Naive B cell (primary cell): ENCODE measurements around the gene PPP1R12B. TPM values are rescaled to one million over a fixed set of nuclear protein-coding genes. Genes with fewer than 3 reads are reported as not detected.
"Not testable (repeated sequence)": the region's sequence is repeated elsewhere in the genome, so short reads cannot be mapped to it uniquely, and the experiment has no call there.

Source experiments
- ATAC-seq, 2 donors: fragments of 150-1000 bp; cut with Tn5 transposase; 2 replicates each; pipeline ENCODE4 v1.10.0; 2021; ENCODE audit warnings: low read depth in 2 of 2, mild to moderate bottlenecking in 2 of 2, moderate library complexity in 2 of 2
- DNase-seq: peaks from one replicate; pipeline ENCODE4 v3.0.0; 2022
- H3K27ac Mint-ChIP-seq, 6 donors: one replicate each; pipeline ENCODE4 v1.8.0; 2020 to 2022; ENCODE audit warnings: mild to moderate bottlenecking in 6 of 6, mixed read lengths in 6 of 6, moderate library complexity in 5 of 6, inconsistent platforms in 2 of 6
- H3K27me3 Mint-ChIP-seq, 3 donors: one replicate each; pipeline ENCODE4 v1.8.0; 2021 to 2022; ENCODE audit warnings: mixed read lengths in 3 of 3, mild to moderate bottlenecking in 1 of 3
- H3K36me3 Mint-ChIP-seq, 2 donors: one replicate each; pipeline ENCODE4 v1.8.0; 2020 to 2022; ENCODE audit warnings: mixed read lengths in 2 of 2, inconsistent platforms in 1 of 2, mild to moderate bottlenecking in 1 of 2
- H3K4me1 Mint-ChIP-seq, 3 donors: one replicate each; pipeline ENCODE4 v1.8.0; 2020 to 2022; ENCODE audit warnings: mixed read lengths in 3 of 3, inconsistent platforms in 1 of 3, mild to moderate bottlenecking in 1 of 3, moderate library complexity in 1 of 3
- H3K4me3 Mint-ChIP-seq, 8 donors: one replicate each; pipeline ENCODE4 v1.8.0; 2020 to 2022; ENCODE audit warnings: mild to moderate bottlenecking in 8 of 8, mixed read lengths in 8 of 8, moderate library complexity in 8 of 8, inconsistent platforms in 2 of 8
- H3K9me3 Mint-ChIP-seq, 7 donors: one replicate each; pipeline ENCODE4 v1.8.0; 2020 to 2022; ENCODE audit warnings: mixed read lengths in 7 of 7, mild to moderate bottlenecking in 5 of 7, inconsistent platforms in 2 of 7, moderate library complexity in 1 of 7
- polyA plus RNA-seq, 6 donors: library from polyadenylated mRNA; unstranded; fragments of 300-500 nt; fragmentation: Illumina TruSeq; gene quantifications; one replicate each; pipeline ENCODE4 v1.2.3, GENCODE V29; 2021; ENCODE audit warnings: low read depth in 6 of 6

The PPP1R12B gene
- polyA plus RNA-seq, 6 donors from 2014 or later, result 2.3 to 13.5 (median 6.6) TPM; not detected in 1

GRCh38 chr1:202578565-202578964, 230.1 kb downstream of the PPP1R12B start:
- no peak overlapping the region for H3K27ac Mint-ChIP-seq

GRCh38 chr1:202579806-202580205, 231.3 kb downstream of the PPP1R12B start:
- Mint-ChIP-seq H3K9me3 (no peaks in the 10 kb centered on the region), H3K27ac (no peak overlapping the region), H3K36me3 (peaks cover 12 to 18% of the 10 kb centered on the region in 2 donors), H3K27me3 (peaks cover 0 to 5% (median 0%) of the 10 kb centered on the region in 3 donors), H3K4me1 (no peaks in the 10 kb centered on the region), H3K4me3 (no peak overlapping the region)
- ATAC-seq (no peak), DNase-seq (no peak)

More at GRCh38 chr1:202578565-202578964, 230.1 kb downstream of the PPP1R12B start:
- peaks cover 0 to 11% (median 0%) of the 10 kb centered on the region in 3 donors for H3K27me3 Mint-ChIP-seq
- peaks cover 13 to 20% of the 10 kb centered on the region in 2 donors for H3K36me3 Mint-ChIP-seq
- H3K4me1 Mint-ChIP-seq, result no peaks in the 10 kb centered on the region
- ATAC-seq (no peak), DNase-seq (no peak)
- no peak overlapping the region for H3K4me3 Mint-ChIP-seq
- no peaks in the 10 kb centered on the region for H3K9me3 Mint-ChIP-seq

- peak overlapping the region in 1 of 6 donors; percentile 77 for H3K27ac Mint-ChIP-seq
- H3K9me3 Mint-ChIP-seq, result no peaks in the 10 kb centered on the region
- H3K4me3 Mint-ChIP-seq, result no peak overlapping the region
- H3K27me3 Mint-ChIP-seq, result no peaks in the 10 kb centered on the region
- DNase-seq, result no peak
- peaks cover 12 to 18% of the 10 kb centered on the region in 2 donors for H3K36me3 Mint-ChIP-seq
- no peaks in the 10 kb centered on the region for H3K4me1 Mint-ChIP-seq
- ATAC-seq, result no peak
Observed at GRCh38 chr1:202580619-202581018, 232.1 kb downstream of the PPP1R12B start.

- DNase-seq, ATAC-seq, H3K9me3 Mint-ChIP-seq, H3K27me3 Mint-ChIP-seq, H3K27ac Mint-ChIP-seq, H3K4me3 Mint-ChIP-seq: not testable (repeated sequence)
- H3K36me3 Mint-ChIP-seq, result peaks cover 12 to 18% of the 10 kb centered on the region in 2 donors
- H3K4me1 Mint-ChIP-seq, result peaks cover 12 to 17% (median 16%) of the 10 kb centered on the region in 3 donors
Observed at GRCh38 chr1:202582350-202582749, 233.9 kb downstream of the PPP1R12B start.

GRCh38 chr1:202584707-202585589, 236.4 kb downstream of the PPP1R12B start:
- no peaks in the 10 kb centered on the region for H3K9me3 Mint-ChIP-seq
- peaks cover 12 to 18% of the 10 kb centered on the region in 2 donors for H3K36me3 Mint-ChIP-seq
- no peak for DNase-seq
- H3K4me1 Mint-ChIP-seq, result peaks cover 12 to 32% (median 29%) of the 10 kb centered on the region in 3 donors
- ATAC-seq, result no peak
- no peak overlapping the region for H3K4me3 Mint-ChIP-seq
- peaks cover 0 to 5% (median 0%) of the 10 kb centered on the region in 3 donors for H3K27me3 Mint-ChIP-seq
- H3K27ac Mint-ChIP-seq, result no peak overlapping the region

GRCh38 chr1:202585590-202585933, 237.1 kb downstream of the PPP1R12B start:
- peaks cover 0 to 5% (median 3%) of the 10 kb centered on the region in 3 donors for H3K27me3 Mint-ChIP-seq
- DNase-seq (no peak), ATAC-seq (no peak)
- H3K4me1 Mint-ChIP-seq, result peaks cover 12 to 32% (median 29%) of the 10 kb centered on the region in 3 donors
- no peak overlapping the region for H3K4me3 Mint-ChIP-seq
- H3K9me3 Mint-ChIP-seq, result no peaks in the 10 kb centered on the region
- H3K36me3 Mint-ChIP-seq, result peaks cover 9 to 17% of the 10 kb centered on the region in 2 donors
- no peak overlapping the region for H3K27ac Mint-ChIP-seq

- ATAC-seq, result peak; percentile 48 to 76
- Mint-ChIP-seq H3K9me3 (no peaks in the 10 kb centered on the region), H3K27ac (peak overlapping the region in 2 of 6 donors; percentile 31 to 66), H3K36me3 (peaks cover 2 to 10% of the 10 kb centered on the region in 2 donors), H3K4me3 (peak overlapping the region in 1 of 8 donors; percentile 2), H3K4me1 (peaks cover 12 to 32% (median 29%) of the 10 kb centered on the region in 3 donors), H3K27me3 (peaks cover 0 to 5% (median 4%) of the 10 kb centered on the region in 3 donors)
- peak; percentile 36 for DNase-seq
Observed at GRCh38 chr1:202586018-202586821, 237.7 kb downstream of the PPP1R12B start.

- peaks cover 12 to 32% (median 29%) of the 10 kb centered on the region in 3 donors for H3K4me1 Mint-ChIP-seq
- ATAC-seq (no peak), DNase-seq (no peak)
- H3K9me3 Mint-ChIP-seq, result no peaks in the 10 kb centered on the region
- H3K36me3 Mint-ChIP-seq, result peaks cover 0 to 6% of the 10 kb centered on the region in 2 donors
- H3K4me3 Mint-ChIP-seq, result no peak overlapping the region
- H3K27me3 Mint-ChIP-seq, result peaks cover 0 to 5% (median 4%) of the 10 kb centered on the region in 3 donors
- no peak overlapping the region for H3K27ac Mint-ChIP-seq
Observed at GRCh38 chr1:202586871-202587270, 238.4 kb downstream of the PPP1R12B start.

- ATAC-seq, result no peak
- peak overlapping the region in 1 of 6 donors; percentile 67 for H3K27ac Mint-ChIP-seq
- no peaks in the 10 kb centered on the region for H3K9me3 Mint-ChIP-seq
Observed at GRCh38 chr1:202587859-202588485, 239.5 kb downstream of the PPP1R12B start.

GRCh38 chr1:202588503-202589189, 240.1 kb downstream of the PPP1R12B start:
- Mint-ChIP-seq H3K36me3 (no peaks in the 10 kb centered on the region), H3K9me3 (no peaks in the 10 kb centered on the region), H3K4me3 (no peak overlapping the region), H3K27ac (no peak overlapping the region), H3K27me3 (peaks cover 0 to 5% (median 4%) of the 10 kb centered on the region in 3 donors), H3K4me1 (peaks cover 12 to 32% (median 29%) of the 10 kb centered on the region in 3 donors)
- no peak for DNase-seq
- ATAC-seq, result no peak

More at GRCh38 chr1:202587859-202588485, 239.5 kb downstream of the PPP1R12B start:
- Mint-ChIP-seq H3K4me3 (no peak overlapping the region), H3K4me1 (peaks cover 12 to 32% (median 29%) of the 10 kb centered on the region in 3 donors), H3K36me3 (no peaks in the 10 kb centered on the region), H3K27me3 (peaks cover 0 to 5% (median 4%) of the 10 kb centered on the region in 3 donors)
- no peak for DNase-seq

GRCh38 chr1:202589190-202589930, 240.9 kb downstream of the PPP1R12B start:
- Mint-ChIP-seq H3K36me3 (peaks cover 0 to 6% of the 10 kb centered on the region in 2 donors), H3K9me3 (no peaks in the 10 kb centered on the region), H3K4me1 (peaks cover 12 to 32% (median 29%) of the 10 kb centered on the region in 3 donors), H3K27me3 (peaks cover 0 to 9% (median 5%) of the 10 kb centered on the region in 3 donors), H3K27ac (no peak overlapping the region), H3K4me3 (no peak overlapping the region)
- DNase-seq (no peak), ATAC-seq (peak in 1 of 2 donors; percentile 32)

GRCh38 chr1:202590126-202590525, 241.6 kb downstream of the PPP1R12B start:
- DNase-seq (no peak), ATAC-seq (no peak)
- peaks cover 0 to 12% of the 10 kb centered on the region in 2 donors for H3K36me3 Mint-ChIP-seq
- H3K27me3 Mint-ChIP-seq, result peaks cover 0 to 13% (median 5%) of the 10 kb centered on the region in 3 donors
- peak overlapping the region in 2 of 6 donors; percentile 26 to 60 for H3K27ac Mint-ChIP-seq
- H3K9me3 Mint-ChIP-seq, result no peaks in the 10 kb centered on the region
- peaks cover 12 to 35% (median 32%) of the 10 kb centered on the region in 3 donors for H3K4me1 Mint-ChIP-seq
- H3K4me3 Mint-ChIP-seq, result no peak overlapping the region
